HG03097 (cell line): Measurements from ENCODE around the gene TGFA.

ENCODE experiments used
- ATAC-seq: cut with Tn5 transposase; IDR thresholded peaks from one replicate; pipeline ENCODE4 v1.9.1; 2021; ENCODE audit not compliant: unreplicated experiment, low FRiP score

The TGFA gene

GRCh38 chr2:70525032-70525431 is 28.6 kb downstream of the TGFA start:
- ATAC-seq = no peak

DNA sequence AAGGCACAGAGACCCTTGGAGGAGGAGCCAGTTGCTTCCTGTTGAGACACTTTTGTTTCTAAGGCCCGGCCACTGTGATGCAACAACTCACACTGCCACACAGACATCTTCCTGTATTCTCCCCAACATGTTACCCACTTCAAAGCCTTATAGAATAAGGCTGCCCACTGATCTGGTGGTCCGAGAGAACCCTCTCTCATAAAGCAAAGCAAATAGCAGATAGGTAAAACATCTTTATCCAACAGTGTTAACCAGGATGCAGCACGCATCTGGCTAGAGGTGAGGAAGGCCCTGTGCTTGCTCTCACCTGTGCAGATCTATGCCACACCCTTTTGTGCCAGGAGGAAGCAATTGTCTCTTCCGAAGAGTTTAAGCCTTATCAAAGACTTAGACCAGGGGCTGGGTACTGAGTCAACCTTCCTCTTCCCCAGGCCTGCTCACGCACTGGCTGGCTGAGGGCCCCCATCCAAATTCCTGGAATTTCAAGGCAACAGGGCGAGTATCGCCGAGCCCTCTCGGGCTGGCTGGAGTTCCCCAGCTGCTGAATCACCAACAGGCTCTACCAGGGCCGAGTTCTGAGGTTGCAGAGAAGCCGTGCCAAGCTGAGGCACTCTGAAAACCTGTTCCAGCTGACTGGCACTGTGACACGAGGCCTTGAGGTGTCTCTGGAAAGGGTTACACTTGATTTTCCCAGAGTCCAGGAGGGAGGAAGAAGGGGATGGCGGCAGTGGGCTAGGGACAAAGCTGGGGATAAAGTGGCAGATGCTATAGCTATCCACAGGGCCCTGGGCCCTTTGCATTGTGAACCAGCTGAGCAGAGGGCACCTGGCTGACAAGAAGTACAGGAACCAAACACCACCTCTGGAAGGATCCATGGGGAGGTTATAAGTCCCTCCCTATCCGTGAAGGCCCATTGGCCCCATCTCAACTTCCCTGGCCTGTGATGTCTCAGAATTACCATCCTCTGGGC is 29.3 kb downstream of the TGFA start:
- ATAC-seq = no peak

DNA sequence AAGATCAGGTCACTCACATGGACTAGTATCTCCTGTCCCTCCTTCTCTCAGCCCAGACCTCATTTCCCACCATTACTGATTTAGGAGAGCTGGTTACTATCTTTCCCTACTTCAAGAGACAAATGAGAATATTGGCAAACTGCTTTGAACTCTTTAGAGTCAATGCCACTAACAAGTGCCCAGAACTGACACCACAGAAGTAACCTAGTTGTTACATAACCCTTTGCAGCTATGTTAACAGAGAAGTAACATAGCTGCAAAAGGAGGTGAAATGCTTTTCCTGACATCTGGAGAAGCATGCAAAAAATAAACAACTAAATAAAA is 30.0 kb downstream of the TGFA start:
- ATAC-seq = no peak

GRCh38 chr2:70522627-70523026 is 31.0 kb downstream of the TGFA start:
- ATAC-seq = no peak

DNA sequence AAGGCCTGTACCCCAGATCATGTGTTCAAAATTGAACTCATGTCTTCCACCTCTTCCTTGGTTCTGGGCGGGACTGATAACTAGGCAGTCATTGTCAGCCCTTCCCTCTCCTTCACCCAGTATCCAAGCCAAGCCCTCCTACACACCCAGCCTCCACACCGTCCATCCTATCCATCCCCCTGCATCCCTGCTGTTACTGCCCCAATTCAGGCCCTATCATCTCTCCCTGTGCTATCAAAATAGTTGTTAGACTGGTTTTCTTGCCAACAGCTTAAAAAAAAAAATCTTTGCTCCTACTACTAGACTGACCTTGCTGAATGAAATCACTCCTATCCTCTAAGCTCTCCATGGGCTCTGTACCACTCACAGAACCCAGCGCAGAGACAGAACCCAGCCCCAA is 32.8 kb downstream of the TGFA start:
- ATAC-seq = no peak

DNA sequence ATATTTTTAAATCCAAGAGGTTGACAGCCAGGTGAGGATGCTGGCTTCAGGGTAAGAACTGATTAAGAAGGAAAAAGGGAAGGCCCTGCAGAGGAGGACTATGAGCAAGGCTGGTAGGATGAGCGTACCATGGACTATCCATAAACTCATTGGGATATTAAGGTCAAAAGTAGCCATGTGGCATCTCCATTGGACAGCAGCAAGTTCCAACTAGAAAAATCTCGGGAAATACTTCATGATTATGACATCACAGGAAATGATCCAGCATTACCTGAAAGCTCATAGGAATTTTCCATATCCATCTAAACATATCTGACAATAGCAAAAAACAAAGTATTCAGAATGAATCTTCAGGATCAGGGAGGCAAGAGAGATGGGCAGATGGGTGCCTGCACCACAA is 34.2 kb downstream of the TGFA start:
- ATAC-seq = no peak

- no peak for ATAC-seq
These were observed 35.1 kb downstream of the TGFA start for GRCh38 chr2:70518557-70518956.

- ATAC-seq = no peak
These were observed 35.8 kb downstream of the TGFA start for GRCh38 chr2:70517804-70518203.

DNA sequence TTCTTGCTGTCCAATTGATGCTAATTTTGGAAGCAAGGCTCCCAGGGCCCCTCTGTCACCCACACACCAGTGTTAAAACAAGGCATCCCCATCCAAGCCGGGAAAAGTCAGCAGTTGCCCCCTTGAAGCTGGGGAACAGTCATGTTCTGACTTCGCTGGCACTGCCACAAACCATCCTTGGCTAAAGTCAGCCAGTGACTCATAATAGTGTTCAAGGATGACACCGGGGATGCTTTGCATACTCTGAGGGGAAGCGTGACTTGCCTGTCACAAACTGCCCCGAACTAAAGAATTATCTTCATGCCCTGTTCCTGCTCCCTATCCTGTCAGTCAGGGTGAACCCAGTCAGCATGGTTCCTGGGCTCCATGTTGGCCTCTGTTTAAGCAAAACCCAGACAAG is 37.0 kb downstream of the TGFA start:
- ATAC-seq = peak; percentile 76

DNA sequence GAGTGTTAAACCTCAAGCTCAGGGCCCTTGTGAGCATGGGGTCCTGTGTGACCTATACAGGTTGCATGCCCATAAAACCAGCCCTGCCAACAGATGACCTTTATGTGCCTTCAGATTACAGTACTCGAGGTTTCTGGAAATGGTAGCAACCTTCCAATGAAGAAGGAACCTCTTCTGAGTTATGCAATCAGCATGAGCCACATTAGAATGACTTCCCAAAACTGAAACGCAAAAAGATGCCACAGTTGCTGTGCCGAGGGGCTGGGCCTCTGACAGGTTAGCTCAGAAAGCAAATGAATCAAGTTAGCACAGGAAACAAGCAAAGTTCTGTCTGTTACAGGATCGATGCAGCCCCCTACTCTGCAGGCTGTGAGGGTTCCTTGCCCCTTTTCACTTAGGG is 37.7 kb downstream of the TGFA start:
- peak; percentile 7 for ATAC-seq

GRCh38 chr2:70514612-70515055 is 39.0 kb downstream of the TGFA start:
- no peak for ATAC-seq

- ATAC-seq = no peak
These were observed 39.9 kb downstream of the TGFA start for GRCh38 chr2:70513738-70514137.

GRCh38 chr2:70511971-70512729 is 41.5 kb downstream of the TGFA start:
- no peak for ATAC-seq

DNA sequence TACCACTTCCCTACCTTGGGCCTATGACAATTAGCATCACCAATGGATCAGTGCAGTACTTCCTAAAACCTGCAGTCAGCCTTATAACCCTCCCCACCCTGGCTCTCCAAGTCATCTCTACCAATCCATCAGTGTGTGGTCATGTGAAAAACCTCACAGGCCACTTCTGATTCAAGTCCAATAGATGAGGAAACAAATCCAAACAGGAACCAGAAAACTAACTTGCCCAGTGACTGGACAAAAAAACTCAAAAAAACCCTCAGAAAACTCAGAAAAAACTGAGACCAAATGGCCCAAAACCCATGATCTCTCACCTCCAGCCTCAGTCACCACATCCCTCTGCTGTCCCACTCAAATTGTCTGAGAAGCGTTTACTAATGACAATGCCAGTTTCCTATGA is 43.3 kb downstream of the TGFA start:
- ATAC-seq = no peak

DNA sequence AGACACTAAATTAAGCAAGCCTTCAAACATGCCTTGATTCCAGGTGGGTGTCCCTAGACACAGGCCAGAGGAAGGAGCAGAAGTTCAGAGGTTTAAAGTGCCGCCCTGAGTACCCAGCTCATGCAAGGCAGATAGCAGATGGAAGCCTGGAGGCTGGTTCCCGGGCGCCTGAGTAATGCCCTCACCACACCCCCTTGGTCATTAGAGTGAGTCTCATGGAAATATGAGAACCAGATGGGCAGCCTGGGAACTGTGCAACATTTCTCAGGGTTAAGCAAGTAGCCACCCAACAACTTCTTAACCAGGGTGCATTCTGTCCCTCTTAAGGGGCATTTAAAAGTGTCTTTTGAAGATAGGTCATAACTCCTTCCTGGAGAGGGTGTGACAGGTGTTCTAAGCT is 44.1 kb downstream of the TGFA start:
- no peak for ATAC-seq

- ATAC-seq = no peak
These were observed 44.7 kb downstream of the TGFA start for GRCh38 chr2:70508711-70509462.

GRCh38 chr2:70505613-70506391 is 47.8 kb downstream of the TGFA start:
- ATAC-seq = no peak

- no peak for ATAC-seq
These were observed 48.9 kb downstream of the TGFA start for GRCh38 chr2:70504750-70505149.

- no peak for ATAC-seq
These were observed 49.7 kb downstream of the TGFA start for GRCh38 chr2:70503896-70504295.

- ATAC-seq = no peak
These were observed 51.9 kb downstream of the TGFA start for GRCh38 chr2:70501728-70502127.
